K562 (cell line): Measurements from ENCODE around the gene GSKIP. TPM values are rescaled to one million over a fixed set of nuclear protein-coding genes. Genes with fewer than 3 reads are reported as not detected.

Source experiments
- ATAC-seq: fragments of 200-7000 bp; cut with Tn5 transposase; 3 replicates; pipeline ENCODE4 v1.9.1; 2020; ENCODE audit warnings: moderate library complexity
- BruUV-seq: library from RNA; stranded (reverse); fragments of 400-500 nt; replicated peaks from 2 replicates; lab custom pipeline; 2021; lab: Mats Ljungman, UMichigan
- CTCF ChIA-PET: fragments of 300-600 bp; formaldehyde crosslinking; extraction: SDS; loops from one replicate; lab custom pipeline; 2021; ENCODE audit warnings: low intra/inter-chr PET ratio; lab: Yijun Ruan, JAX
- POLR2A ChIA-PET: fragments of 300-600, 350-650 bp; sonication (Branson Sonifier 250); formaldehyde crosslinking; extraction: SDS; loops from one replicate; lab custom pipeline; 2021; ENCODE audit warnings: antibody characterized with exemption, inconsistent platforms; lab: Yijun Ruan, JAX
- DNase-seq, 4 experiments: peaks; one replicate each; pipeline versions ENCODE4 v3.0.0 to v3.0.0-alpha.2; 2011 to 2018; ENCODE audit warnings: low spot score in 3 of 4, mixed read lengths in 3 of 4; ENCODE audit errors: extremely low read depth in 1 of 4
- FAIRE-seq: peaks from 2 replicates; lab custom pipeline; 2011; peaks lifted over from hg19 to GRCh38; lab: Jason Lieb, UNC
- H2AFZ ChIP-seq: 2 replicates; pipeline ENCODE4 v1.6.0; 2011; ENCODE audit warnings: low read depth, low read length, control low read depth, inconsistent platforms
- H3K27ac ChIP-seq: fragments of 200-600 bp; 3 replicates; pipeline ENCODE4 v1.8.0; 2011; ENCODE audit warnings: low read depth, mild to moderate bottlenecking, control low read depth, inconsistent platforms, low read length, moderate library complexity, mixed read lengths; ENCODE audit errors: extremely low read depth
- H3K27me3 ChIP-seq, 2 experiments: fragments of 300-600 bp in 1 of 2; 2 replicates in 1 of 2; 3 replicates in 1 of 2; pipeline versions ENCODE4 v1.6.0 to v1.8.0; 2011; ENCODE audit warnings: inconsistent platforms in 2 of 2, low read length in 2 of 2, mild to moderate bottlenecking in 1 of 2, mixed read lengths in 1 of 2, moderate library complexity in 1 of 2; ENCODE audit not compliant: control insufficient read depth in 2 of 2, insufficient read depth in 2 of 2
- H3K36me3 ChIP-seq: fragments of 300-600 bp; 3 replicates; pipeline ENCODE4 v1.8.0; 2011; ENCODE audit warnings: mild to moderate bottlenecking, low read length, inconsistent platforms; ENCODE audit not compliant: control insufficient read depth, insufficient read depth
- H3K4me1 ChIP-seq, 2 experiments: fragments of 200-600 bp in 1 of 2; replicated peaks in 1 of 2; 2 replicates in 1 of 2; 3 replicates in 1 of 2; pipeline versions ENCODE4 v1.5.1 to v1.8.0; 2011; ENCODE audit warnings: inconsistent platforms in 2 of 2, low read length in 2 of 2, mild to moderate bottlenecking in 1 of 2, mixed read lengths in 1 of 2, moderate library complexity in 1 of 2; ENCODE audit not compliant: control insufficient read depth in 2 of 2, insufficient read depth in 2 of 2
- H3K4me2 ChIP-seq: 2 replicates; pipeline ENCODE4 v1.6.1; 2011; ENCODE audit warnings: low read length, control low read depth, inconsistent platforms, mixed read lengths; ENCODE audit not compliant: insufficient read depth
- H3K4me3 ChIP-seq: fragments of 200-600 bp; sonication (generic), shearing (Covaris generic); 2 replicates; pipeline ENCODE4 v1.5.1; 2016; ENCODE audit warnings: control low read depth, inconsistent platforms
- H3K79me2 ChIP-seq: fragments of 200-600 bp; 3 replicates; pipeline ENCODE4 v1.8.0; 2011; ENCODE audit warnings: low read length, inconsistent platforms; ENCODE audit not compliant: control insufficient read depth, insufficient read depth
- H3K9ac ChIP-seq, 2 experiments: 2 replicates each; pipeline versions ENCODE4 v1.6.0 to v1.6.1; 2011; ENCODE audit warnings: low read depth in 2 of 2, low read length in 2 of 2, control low read depth in 1 of 2, inconsistent platforms in 1 of 2, mild to moderate bottlenecking in 1 of 2, mixed read lengths in 1 of 2; ENCODE audit not compliant: insufficient read depth in 1 of 2
- H3K9me1 ChIP-seq: one replicate; pipeline ENCODE4 v1.6.0; 2011; ENCODE audit warnings: inconsistent platforms, mild to moderate bottlenecking, low read length, moderate library complexity; ENCODE audit not compliant: control insufficient read depth, insufficient read depth
- H3K9me3 ChIP-seq: replicated peaks from 2 replicates; pipeline ENCODE4 v1.5.1; 2011; ENCODE audit warnings: low read depth, low read length, inconsistent platforms; ENCODE audit not compliant: control insufficient read depth, insufficient read depth
- H4K20me1 ChIP-seq: replicated peaks from 2 replicates; pipeline ENCODE4 v1.6.1; 2011; ENCODE audit warnings: low read length, inconsistent platforms, mixed read lengths; ENCODE audit not compliant: control insufficient read depth, insufficient read depth
- BCOR ChIP-seq: fragments of 450-650 bp; IDR thresholded peaks from 2 replicates; pipeline ENCODE4 v1.6.1; 2016
- CBX8 ChIP-seq: fragments of 200-600 bp; sonication (generic); IDR thresholded peaks from 2 replicates; pipeline ENCODE4 v1.6.1; 2012; ENCODE audit warnings: borderline replicate concordance, mixed run types, low read depth, mild to moderate bottlenecking, moderate library complexity, mixed read lengths, low read length, control low read depth, inconsistent platforms; ENCODE audit not compliant: poor library complexity, severe bottlenecking; ENCODE audit errors: extremely low read depth
- DIDO1 ChIP-seq: fragments of 450-650 bp; IDR thresholded peaks from 2 replicates; pipeline ENCODE4 v1.6.1; 2016; ENCODE audit warnings: low read depth, missing biosample characterization, missing genetic modification characterization
- HNRNPK ChIP-seq: fragments of 200-400 bp; formaldehyde crosslinking; IDR thresholded peaks from one replicate; pipeline ENCODE4 v1.6.1; 2018; ENCODE audit warnings: mild to moderate bottlenecking, low read depth, low read length; ENCODE audit not compliant: poor library complexity, severe bottlenecking
- MIER1 ChIP-seq: fragments of 450-650 bp; IDR thresholded peaks from 2 replicates; pipeline ENCODE4 v1.6.1; 2016; ENCODE audit warnings: antibody characterized with exemption, mild to moderate bottlenecking, low read depth
- RBM25 ChIP-seq: fragments of 200-400 bp; formaldehyde crosslinking; IDR thresholded peaks from 2 replicates; pipeline ENCODE4 v1.6.1; 2018; ENCODE audit warnings: low read length, low read depth, moderate library complexity; ENCODE audit not compliant: severe bottlenecking
- XRCC3 ChIP-seq: fragments of 450-650 bp; IDR thresholded peaks from 2 replicates; pipeline ENCODE4 v1.6.1; 2017; ENCODE audit warnings: mild to moderate bottlenecking, moderate library complexity
- ZNF146 ChIP-seq: IDR thresholded peaks from one replicate; pipeline ENCODE4 v1.6.1; 2018; ENCODE audit warnings: missing compliant biosample characterization; ENCODE audit not compliant: unreplicated experiment
- ZNF584 ChIP-seq: fragments of 200-800 bp; sonication (Bioruptor generic); IDR thresholded peaks from 2 replicates; pipeline ENCODE4 v1.6.1; 2016; ENCODE audit warnings: low read depth, mild to moderate bottlenecking, missing genetic modification characterization, missing compliant biosample characterization
- ZNF696 ChIP-seq: fragments of 250-450 bp; sonication (Bioruptor Pico); conservative IDR thresholded peaks from 2 replicates; pipeline ENCODE4 v1.4.0; 2020; ENCODE audit warnings: mild to moderate bottlenecking, moderate library complexity
- ZNF830 ChIP-seq: fragments of 250-450 bp; sonication (Bioruptor Pico); IDR thresholded peaks from 2 replicates; pipeline ENCODE4 v1.5.0; 2021; ENCODE audit warnings: mild to moderate bottlenecking
- WGBS: fragments of 100-300 bp; shearing (Covaris generic); methylation state at CpG from one replicate; pipeline ENCODE4 v1.1.6; 2016; ENCODE audit warnings: low coverage, mixed read lengths; ENCODE audit not compliant: insufficient coverage; ENCODE audit errors: missing lambda C conversion rate; 5-methylcytosine and 5-hydroxymethylcytosine counted together
- in situ Hi-C: fragments of 300-500 bp; cut with MboI; formaldehyde crosslinking; loops from 4 replicates; pipeline ENCODE4 v1.15.0; 2018; ENCODE audit warnings: inconsistent platforms, mixed read lengths
- intact Hi-C: fragments of 100-400 bp; cut with micrococcal nuclease; formaldehyde crosslinking; loops from 2 replicates; pipeline ENCODE4 v1.14.2; 2022
- polyA plus RNA-seq, 8 experiments: library from polyadenylated mRNA; depleted of rRNA in 4 of 8; stranded (reverse) in 5 of 8; unstranded in 3 of 8; fragments of >200 nt; fragmentation: Nextera tagmentation in 2 of 8; fragmentation: Illumina TruSeq in 1 of 8; extraction: Ambion mirVana in 2 of 8; extraction: Trizol in 1 of 8; gene quantifications; 2 replicates each; pipeline versions ENCODE4 v1.2.1 to v1.2.3, GENCODE V29; 2011 to 2014; ENCODE audit warnings: inconsistent platforms in 1 of 8, missing spikeins in 1 of 8
- total RNA-seq, 7 experiments: library from RNA; depleted of rRNA in 6 of 7; stranded (reverse); fragments of >200 nt in 6 of 7; fragmentation: Illumina TruSeq in 2 of 7; extraction: Trizol in 2 of 7; gene quantifications; 2 replicates each; pipeline versions ENCODE4 v1.2.1 to v1.2.3, GENCODE V29; 2011 to 2021; ENCODE audit warnings: low replicate concordance in 1 of 7

GSKIP gene
- total and polyA plus RNA-seq, 9 of the 15 experiments (the other 6 are each of a cell fraction or from before 2014, with no cell fraction given): 12.9 to 58.9 (median 22.2) TPM

- ChIA-PET CTCF (no interaction called here), POLR2A (no interaction called here)
- H2AFZ ChIP-seq: no peak overlapping the region
- peaks cover 58% of the 10 kb centered on the region for H3K79me2 ChIP-seq
- peaks cover 4% of the 10 kb centered on the region; the same call in 1 of the 3 replicates for H3K36me3 ChIP-seq
- no peak overlapping the region for H3K27ac ChIP-seq
- H3K4me1 ChIP-seq: peaks cover 8 to 27% of the 10 kb centered on the region in 2 experiments; a peak in 4 of 5 replicates
- WGBS: 78% methylated on average over 4 of the region's 4 CpGs
- H4K20me1 ChIP-seq: no peaks in the 10 kb centered on the region
- H3K9me3 ChIP-seq: no peaks in the 10 kb centered on the region
- in situ Hi-C loops (no loop called here), intact Hi-C loops (no loop called here)
- BruUV-seq: no TSS peak
- ATAC-seq (no peak), FAIRE-seq (no peak), DNase-seq (no peak)
- TF ChIP-seq BCOR: 0 out of 2 replicates have a peak, but pooled peaks have one; percentile 17
- no peak for TF ChIP-seq DIDO1 (tag)
- no peak for TF ChIP-seq CBX8
- TF ChIP-seq XRCC3: no peak
- no peak for TF ChIP-seq ZNF584
- peak; percentile 45 for TF ChIP-seq RBM25
- TF ChIP-seq ZNF146 (CRISPR knock-in tag): peak; percentile 95
- TF ChIP-seq ZNF696 (CRISPR knock-in tag): no peak
- TF ChIP-seq MIER1: no peak
- no peak for TF ChIP-seq ZNF830 (CRISPR knock-in tag)
- no peak for TF ChIP-seq HNRNPK
- no peak overlapping the region for H3K4me2 ChIP-seq
- H3K9ac ChIP-seq: no peak overlapping the region
- no peak overlapping the region for H3K4me3 ChIP-seq
- H3K9me1 ChIP-seq: no peaks in the 10 kb centered on the region
- H3K27me3 ChIP-seq: no peaks in the 10 kb centered on the region
Observed at GRCh38 chr14:96354246-96354645, 9.1 kb upstream of the GSKIP start.
